Skin of body (tissue), 2 donors: ENCODE measurements around the gene SEPTIN11. TPM values are rescaled to one million over a fixed set of nuclear protein-coding genes. Genes with fewer than 3 reads are reported as not detected.
"Not testable (repeated sequence)": the region's sequence is repeated elsewhere in the genome, so short reads cannot be mapped to it uniquely, and the experiment has no call there.

Source experiments
- DNase-seq: peaks from one replicate; lab custom pipeline; 2025; lab: John Stamatoyannopoulos, UW
- total RNA-seq: library from RNA; depleted of rRNA; stranded (reverse); fragments of >200 nt; gene quantifications from one replicate; pipeline ENCODE4 v1.2.3, GENCODE V29; 2014

The SEPTIN11 gene
- total RNA-seq, 1 donor from 2014 or later = 198 TPM

GRCh38 chr4:76952071-76952470, 2.5 kb downstream of the SEPTIN11 start:
- no peak for DNase-seq

- DNase-seq = no peak
These were observed 3.4 kb downstream of the SEPTIN11 start for GRCh38 chr4:76952656-76953582.

- no peak for DNase-seq
These were observed 4.4 kb downstream of the SEPTIN11 start for GRCh38 chr4:76953956-76954355.

- no peak for DNase-seq
These were observed 4.9 kb downstream of the SEPTIN11 start for GRCh38 chr4:76954489-76954888.

- DNase-seq = no peak
These were observed 5.6 kb downstream of the SEPTIN11 start for GRCh38 chr4:76955182-76955581.

- no peak for DNase-seq
These were observed 7.6 kb downstream of the SEPTIN11 start for GRCh38 chr4:76957004-76957738.

GRCh38 chr4:76958891-76959290, 9.3 kb downstream of the SEPTIN11 start:
- DNase-seq = no peak

- DNase-seq = no peak
These were observed 10.5 kb downstream of the SEPTIN11 start for GRCh38 chr4:76960014-76960413.

- no peak for DNase-seq
These were observed 13.0 kb downstream of the SEPTIN11 start for GRCh38 chr4:76962406-76963130.

- DNase-seq = no peak
These were observed 13.7 kb downstream of the SEPTIN11 start for GRCh38 chr4:76963131-76963750.

GRCh38 chr4:76963927-76964326, 14.4 kb downstream of the SEPTIN11 start:
- DNase-seq = not testable (repeated sequence)

GRCh38 chr4:76964769-76965168, 15.2 kb downstream of the SEPTIN11 start:
- no peak for DNase-seq

- DNase-seq = no peak
These were observed 16.5 kb downstream of the SEPTIN11 start for GRCh38 chr4:76965866-76966579.

GRCh38 chr4:76968937-76969336, 19.4 kb downstream of the SEPTIN11 start:
- DNase-seq = peak; percentile 80

GRCh38 chr4:76969495-76969894, 19.9 kb downstream of the SEPTIN11 start:
- no peak for DNase-seq

GRCh38 chr4:76969941-76970529, 20.5 kb downstream of the SEPTIN11 start:
- no peak for DNase-seq

- DNase-seq = no peak
These were observed 22.8 kb downstream of the SEPTIN11 start for GRCh38 chr4:76972306-76972705.

- DNase-seq = no peak
These were observed 24.6 kb downstream of the SEPTIN11 start for GRCh38 chr4:76974150-76974549.

- DNase-seq = no peak
These were observed 27.6 kb downstream of the SEPTIN11 start for GRCh38 chr4:76977113-76977512.

- peak; percentile 78 for DNase-seq
These were observed 28.3 kb downstream of the SEPTIN11 start for GRCh38 chr4:76977736-76978350.
